ENCODE data around the gene IRF6.
A peak's percentile ranks its signal among the peaks of the same experiment; 100 is the strongest.

The IRF6 gene

GRCh38 chr1:209805875-209806760 is at the start of gene IRF6:
Gene IRF6, minus strand, starts transcription at chr1:209806142. Its CDS starts 4,729 bp downstream, at chr1:209801413.
- peak; percentile 88 for DNase-seq

- no peak for DNase-seq
Measured at GRCh38 chr1:209855623-209856022, 49.7 kb upstream of the IRF6 start.

GRCh38 chr1:209855006-209855405 is 49.1 kb upstream of the IRF6 start:
- DNase-seq, result no peak

GRCh38 chr1:209854196-209854595 is 48.3 kb upstream of the IRF6 start:
- no peak for DNase-seq

GRCh38 chr1:209853676-209854075 is 47.7 kb upstream of the IRF6 start:
- no peak for DNase-seq

- peak; percentile 69 for DNase-seq
Measured at GRCh38 chr1:209850342-209850979, 44.5 kb upstream of the IRF6 start.

GRCh38 chr1:209849388-209849787 is 43.4 kb upstream of the IRF6 start:
- DNase-seq, result no peak

GRCh38 chr1:209845408-209845725 is 39.4 kb upstream of the IRF6 start:
- no peak for DNase-seq

- no peak for DNase-seq
Measured at GRCh38 chr1:209844695-209845407, 38.9 kb upstream of the IRF6 start.

- no peak for DNase-seq
Measured at GRCh38 chr1:209840611-209841010, 34.7 kb upstream of the IRF6 start.

GRCh38 chr1:209839875-209840546 is 34.1 kb upstream of the IRF6 start:
- no peak for DNase-seq

GRCh38 chr1:209838537-209838936 is 32.6 kb upstream of the IRF6 start:
- no peak for DNase-seq

- DNase-seq, result no peak
Measured at GRCh38 chr1:209837671-209838070, 31.7 kb upstream of the IRF6 start.

- no peak for DNase-seq
Measured at GRCh38 chr1:209835782-209836298, 29.9 kb upstream of the IRF6 start.

- no peak for DNase-seq
Measured at GRCh38 chr1:209831615-209832014, 25.7 kb upstream of the IRF6 start.

GRCh38 chr1:209830722-209831121 is 24.8 kb upstream of the IRF6 start:
- DNase-seq, result no peak

GRCh38 chr1:209829716-209830115 is 23.8 kb upstream of the IRF6 start:
- DNase-seq, result no peak

- DNase-seq, result peak; percentile 97
Measured at GRCh38 chr1:209827384-209828262, 21.7 kb upstream of the IRF6 start, which contains the start of gene UTP25. Gene UTP25, plus strand, starts transcription at chr1:209827972. Its CDS starts 92 bp downstream, at chr1:209828064.

GRCh38 chr1:209825591-209826434 is 19.9 kb upstream of the IRF6 start:
- DNase-seq, result no peak

GRCh38 chr1:209823143-209824041 is 17.4 kb upstream of the IRF6 start:
- DNase-seq, result no peak

All from activated CD8-positive, alpha-beta memory T cell treated with anti-CD3 and anti-CD28 coated beads for 24 hours (primary cell).